Body of pancreas (tissue), 4 donors: ENCODE results near the gene TFDP2.

ENCODE experiments used
- POLR2A ChIP-seq, 3 donors: fragments of 450-650 bp; IDR thresholded peaks; one replicate each; pipeline ENCODE4 v1.6.1; 2016; ENCODE audit warnings: antibody characterized with exemption in 3 of 3, mild to moderate bottlenecking in 2 of 3
- TF ChIP-seq, protein P1 (sequence below), 7 experiments: fragments of 450-650 bp in 4 of 7; fragments of 200-600 bp in 3 of 7; sonication (generic) in 3 of 7; IDR thresholded peaks; one replicate each; pipeline ENCODE4 v1.5.1; 2016 to 2019; ENCODE audit warnings: antibody characterized with exemption in 7 of 7

DNA sequence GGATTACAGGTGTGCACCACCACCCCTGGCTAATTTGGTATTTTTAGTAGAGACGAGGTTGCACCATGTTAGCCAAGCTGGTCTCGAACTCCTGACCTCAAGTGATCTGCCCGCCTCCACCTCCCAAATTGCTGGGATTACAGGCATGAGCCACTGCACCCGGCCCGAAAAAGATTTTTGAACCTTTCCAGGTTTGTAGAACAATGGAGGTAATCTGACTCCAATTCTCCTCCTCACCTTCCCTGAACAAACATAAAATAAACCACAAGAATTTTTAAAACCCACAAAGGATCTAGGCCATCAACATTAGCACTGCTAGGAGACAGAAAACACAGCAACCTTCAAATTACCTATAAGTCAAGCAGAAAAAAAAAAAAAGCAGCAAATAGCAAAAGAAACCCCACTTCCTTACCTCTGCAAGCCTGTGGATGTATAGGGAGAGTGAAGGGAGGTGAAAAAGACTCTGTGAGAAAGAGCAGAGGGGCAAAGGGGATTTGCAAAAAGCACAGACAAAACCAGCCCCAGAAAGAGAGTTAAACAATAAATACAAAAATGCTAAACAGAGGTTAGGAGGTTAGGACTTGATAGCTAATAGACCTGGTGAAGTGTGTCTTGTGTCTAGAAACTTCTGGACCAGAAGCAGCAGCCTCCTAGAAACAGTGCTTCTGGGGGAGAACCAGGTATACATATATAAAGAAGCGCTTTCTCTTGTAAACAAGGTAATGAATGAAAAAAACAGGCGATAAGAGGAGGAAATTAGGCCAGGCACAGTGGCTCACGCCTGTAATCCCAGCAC, 32.1 kb downstream of the TFDP2 start:
- TF ChIP-seq, protein P1, sequence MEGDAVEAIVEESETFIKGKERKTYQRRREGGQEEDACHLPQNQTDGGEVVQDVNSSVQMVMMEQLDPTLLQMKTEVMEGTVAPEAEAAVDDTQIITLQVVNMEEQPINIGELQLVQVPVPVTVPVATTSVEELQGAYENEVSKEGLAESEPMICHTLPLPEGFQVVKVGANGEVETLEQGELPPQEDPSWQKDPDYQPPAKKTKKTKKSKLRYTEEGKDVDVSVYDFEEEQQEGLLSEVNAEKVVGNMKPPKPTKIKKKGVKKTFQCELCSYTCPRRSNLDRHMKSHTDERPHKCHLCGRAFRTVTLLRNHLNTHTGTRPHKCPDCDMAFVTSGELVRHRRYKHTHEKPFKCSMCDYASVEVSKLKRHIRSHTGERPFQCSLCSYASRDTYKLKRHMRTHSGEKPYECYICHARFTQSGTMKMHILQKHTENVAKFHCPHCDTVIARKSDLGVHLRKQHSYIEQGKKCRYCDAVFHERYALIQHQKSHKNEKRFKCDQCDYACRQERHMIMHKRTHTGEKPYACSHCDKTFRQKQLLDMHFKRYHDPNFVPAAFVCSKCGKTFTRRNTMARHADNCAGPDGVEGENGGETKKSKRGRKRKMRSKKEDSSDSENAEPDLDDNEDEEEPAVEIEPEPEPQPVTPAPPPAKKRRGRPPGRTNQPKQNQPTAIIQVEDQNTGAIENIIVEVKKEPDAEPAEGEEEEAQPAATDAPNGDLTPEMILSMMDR (IDR thresholded peaks at IDR 0.05) = no peak
- no peak for TF ChIP-seq POLR2A (IDR thresholded peaks at IDR 0.05)
